C1 segment of cervical spinal cord (tissue), 14 donors: Measurements from ENCODE around the gene SPATA2L.

Experiments used
- DNase-seq, 14 donors: peaks; one replicate each; lab custom pipeline; 2025; lab: John Stamatoyannopoulos, UW

The SPATA2L gene

GRCh38 chr16:89729293-89729692 lies 27.8 kb upstream of the SPATA2L start:
- DNase-seq: no peak

GRCh38 chr16:89727406-89728120 lies 26.1 kb upstream of the SPATA2L start:
- no peak for DNase-seq

DNA sequence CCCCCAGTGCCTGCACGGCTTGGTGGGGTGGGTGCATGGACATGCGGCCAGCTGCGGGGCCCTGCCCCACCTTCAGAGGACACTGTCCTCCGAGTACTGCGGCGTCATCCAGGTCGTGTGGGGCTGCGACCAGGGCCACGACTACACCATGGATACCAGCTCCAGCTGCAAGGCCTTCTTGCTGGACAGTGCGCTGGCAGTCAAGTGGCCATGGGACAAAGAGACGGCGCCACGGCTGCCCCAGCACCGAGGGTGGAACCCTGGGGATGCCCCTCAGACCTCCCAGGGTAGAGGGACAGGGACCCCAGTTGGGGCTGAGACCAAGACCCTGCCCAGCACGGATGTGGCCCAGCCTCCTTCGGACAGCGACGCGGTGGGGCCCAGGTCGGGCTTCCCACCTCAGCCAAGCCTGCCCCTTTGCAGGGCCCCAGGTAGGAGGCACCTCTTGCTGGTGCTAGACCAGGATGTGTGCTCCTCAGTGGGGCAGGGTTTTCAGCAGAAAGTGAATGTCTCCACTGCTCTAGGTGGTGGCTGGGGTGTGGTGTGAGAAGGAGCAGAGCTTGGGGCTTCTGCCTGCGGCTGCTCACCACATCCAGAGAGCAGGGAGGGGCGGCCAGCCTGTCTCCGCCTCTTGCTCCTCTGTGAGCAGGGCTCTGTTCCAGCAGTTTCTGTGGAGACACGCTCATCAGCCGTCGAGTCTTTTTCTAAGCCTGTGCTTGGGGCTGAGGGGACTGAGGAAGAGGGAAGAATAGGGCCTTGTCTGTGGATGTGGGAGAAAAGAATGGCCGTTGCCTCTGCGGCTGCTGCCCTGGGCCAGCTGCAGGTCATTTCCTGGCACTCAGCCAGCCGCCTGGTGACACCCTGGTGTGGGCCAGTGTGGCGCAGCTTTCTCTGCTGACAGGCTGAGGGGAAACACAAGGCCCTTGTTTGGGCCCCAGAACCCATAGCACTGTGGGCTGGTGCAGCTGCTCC lies 22.1 kb upstream of the SPATA2L start:
- DNase-seq: peak in 13 of 14 donors; percentile 44 to 94 (median 90)

DNA sequence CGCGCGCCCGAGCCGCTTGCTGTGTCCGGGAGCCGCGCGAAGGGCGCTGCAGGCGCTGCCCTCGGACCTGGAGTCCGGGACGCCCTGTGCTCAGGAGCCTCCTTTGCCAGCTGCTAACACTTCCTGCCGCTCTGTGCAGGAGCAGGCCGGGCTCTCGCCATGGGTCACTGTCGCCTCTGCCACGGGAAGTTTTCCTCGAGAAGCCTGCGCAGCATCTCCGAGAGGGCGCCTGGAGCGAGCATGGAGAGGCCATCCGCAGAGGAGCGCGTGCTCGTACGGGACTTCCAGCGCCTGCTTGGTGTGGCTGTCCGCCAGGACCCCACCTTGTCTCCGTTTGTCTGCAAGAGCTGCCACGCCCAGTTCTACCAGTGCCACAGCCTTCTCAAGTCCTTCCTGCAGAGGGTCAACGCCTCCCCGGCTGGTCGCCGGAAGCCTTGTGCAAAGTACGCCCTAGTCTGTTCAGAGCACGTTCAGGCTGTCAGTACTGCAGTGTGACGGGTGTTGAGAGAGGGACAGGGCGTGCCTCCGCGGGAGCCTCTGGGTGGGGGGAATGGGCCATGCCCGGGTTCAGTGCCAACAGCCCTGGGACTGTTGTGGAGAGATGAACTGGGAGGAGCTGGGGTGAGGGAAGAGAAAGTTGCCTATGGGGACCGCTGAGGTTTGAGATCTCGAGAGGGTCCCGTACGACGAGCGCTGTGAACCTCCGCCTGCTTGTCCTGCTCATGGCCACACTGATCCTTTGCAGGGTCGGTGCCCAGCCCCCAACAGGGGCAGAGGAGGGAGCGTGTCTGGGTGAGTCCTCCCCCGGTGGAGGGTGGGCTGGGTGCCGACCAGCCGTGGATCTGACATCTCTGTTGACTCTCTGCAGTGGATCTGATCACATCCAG lies 21.1 kb upstream of the SPATA2L start:
- peak in 8 of 14 donors; percentile 26 to 55 (median 40) for DNase-seq

DNA sequence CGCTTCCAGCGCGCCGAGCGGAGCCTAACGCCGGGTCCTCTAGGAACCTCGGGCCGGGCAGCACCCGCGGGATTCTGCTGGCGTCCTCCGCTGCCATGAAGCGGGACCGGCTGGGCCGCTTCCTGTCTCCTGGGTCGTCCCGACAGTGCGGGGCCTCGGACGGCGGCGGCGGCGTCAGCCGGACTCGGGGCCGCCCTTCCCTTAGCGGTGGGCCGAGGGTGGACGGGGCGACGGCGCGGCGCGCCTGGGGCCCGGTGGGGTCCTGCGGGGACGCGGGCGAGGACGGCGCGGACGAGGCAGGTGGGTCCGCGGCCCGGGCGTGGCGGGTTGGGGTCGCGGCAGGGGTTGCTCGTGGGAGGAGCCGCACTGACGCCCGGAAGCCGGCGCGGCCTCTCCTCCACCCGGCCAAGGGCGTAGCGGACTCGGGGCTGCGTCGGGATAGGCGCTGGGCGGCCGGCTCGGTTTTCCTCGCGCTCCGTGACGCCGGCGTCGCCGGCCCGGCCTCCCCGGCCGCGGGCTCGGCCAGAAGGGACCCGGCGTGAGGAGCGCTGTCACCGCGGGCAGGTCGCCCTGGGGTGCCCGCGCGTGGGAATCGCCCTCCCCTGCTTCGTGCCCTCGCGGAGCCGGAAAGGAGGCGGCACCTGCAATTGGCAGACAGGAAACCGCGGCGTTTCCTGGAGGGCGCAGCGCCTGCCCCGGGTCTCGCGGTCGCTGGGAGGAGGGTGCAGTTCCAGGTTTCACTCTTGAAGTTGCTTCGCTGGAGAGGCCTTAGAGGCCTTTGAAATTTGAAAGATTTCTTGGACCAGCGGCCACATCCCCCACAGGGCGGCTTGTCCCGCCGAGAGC lies 20.3 kb upstream of the SPATA2L start:
- DNase-seq: peak in 7 of 14 donors; percentile 34 to 74 (median 54)

DNA sequence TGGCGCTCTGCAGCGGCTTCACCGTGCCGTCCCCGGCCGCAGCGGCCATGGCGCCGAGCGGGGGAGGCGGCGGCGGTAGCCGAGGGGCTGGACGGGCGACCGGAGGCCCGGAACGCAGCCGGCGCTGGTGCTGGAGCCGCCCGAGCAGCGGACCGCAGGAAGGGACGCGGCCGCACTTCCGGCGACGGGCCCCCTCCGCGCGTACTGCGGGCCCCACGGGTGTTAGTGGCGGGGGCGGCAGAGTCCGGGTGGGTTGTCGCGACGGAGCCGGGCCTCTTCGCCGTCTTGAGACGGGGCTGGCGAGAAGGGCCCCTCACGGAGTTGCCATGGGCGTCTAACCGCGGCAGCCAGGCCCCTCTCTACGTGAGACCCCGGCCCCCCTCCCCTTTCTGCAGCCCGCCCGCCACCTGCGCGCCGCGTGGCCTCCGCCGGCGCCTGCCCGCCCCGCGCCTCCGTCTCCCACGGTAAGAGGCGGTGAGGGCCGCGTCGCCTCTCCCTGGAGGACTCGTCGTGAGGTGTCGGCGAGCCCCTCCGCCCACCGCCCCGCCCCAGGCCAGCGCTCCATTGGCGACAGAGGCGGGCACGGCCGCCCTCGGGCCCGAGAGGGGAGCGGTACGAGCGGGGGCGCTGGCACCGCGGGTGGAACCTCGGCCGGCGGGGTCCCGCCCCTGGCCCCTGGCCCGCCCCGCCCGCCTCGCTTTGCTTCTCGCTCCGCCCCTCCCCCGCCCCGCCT lies 19.5 kb upstream of the SPATA2L start, which contains the start of the genes VPS9D1 and ZNF276:
VPS9D1 (minus strand) TSS at position 86 of the 733 bp plus-strand sequence; CDS start at position 49, 37 bp downstream.
ZNF276 (plus strand) TSS at position 725 of the 733 bp plus-strand sequence. CDS start 104 bp downstream, outside the sequence.
- peak; percentile 26 to 94 (median 82) for DNase-seq

DNA sequence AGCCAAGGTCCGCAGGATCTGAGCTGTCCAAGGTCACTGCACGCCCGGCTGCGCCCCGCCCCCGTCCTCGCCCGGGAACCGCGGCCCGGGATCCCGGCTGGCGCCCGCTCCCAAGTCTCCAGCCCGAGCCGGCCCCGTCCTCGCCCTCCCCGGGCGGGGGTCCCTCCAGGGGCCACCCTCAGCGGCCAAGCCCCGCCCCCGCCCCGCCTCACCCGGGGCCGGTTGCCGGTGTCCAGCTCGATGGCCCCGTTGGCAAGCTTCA lies 19.0 kb upstream of the SPATA2L start:
- peak in 5 of 14 donors; percentile 60 to 77 (median 71) for DNase-seq

- no peak for DNase-seq
Measured at GRCh38 chr16:89717688-89718505, 16.4 kb upstream of the SPATA2L start.

GRCh38 chr16:89716916-89717687 lies 15.6 kb upstream of the SPATA2L start:
- no peak for DNase-seq

DNA sequence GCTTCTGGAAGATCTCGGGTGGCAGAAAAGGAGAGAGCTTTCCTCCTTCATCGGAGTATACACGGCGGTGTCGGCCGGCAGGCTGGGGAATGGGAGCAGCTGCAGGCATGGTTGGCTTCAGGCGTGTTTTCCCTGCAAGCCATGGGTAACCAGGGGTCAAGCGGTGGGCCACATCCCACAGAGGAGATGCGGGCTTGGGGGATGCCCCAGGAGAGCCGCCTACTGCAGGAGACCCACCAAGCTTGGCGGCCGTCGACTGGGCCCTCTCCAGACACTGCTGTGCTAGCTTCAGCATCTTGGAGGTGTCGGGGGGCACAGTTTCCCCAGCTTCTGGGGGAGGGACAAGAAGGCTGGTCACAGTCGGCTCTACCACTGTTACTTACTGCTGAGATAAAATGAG lies 15.0 kb upstream of the SPATA2L start:
- DNase-seq: no peak

- DNase-seq: no peak
Measured at GRCh38 chr16:89712274-89712781, 10.8 kb upstream of the SPATA2L start.

- peak in 1 of 14 donors; percentile 17 for DNase-seq
Measured at GRCh38 chr16:89711601-89712273, 10.2 kb upstream of the SPATA2L start.

- DNase-seq: no peak
Measured at GRCh38 chr16:89710709-89711564, 9.4 kb upstream of the SPATA2L start.

GRCh38 chr16:89709716-89710432 lies 8.4 kb upstream of the SPATA2L start:
- no peak for DNase-seq

DNA sequence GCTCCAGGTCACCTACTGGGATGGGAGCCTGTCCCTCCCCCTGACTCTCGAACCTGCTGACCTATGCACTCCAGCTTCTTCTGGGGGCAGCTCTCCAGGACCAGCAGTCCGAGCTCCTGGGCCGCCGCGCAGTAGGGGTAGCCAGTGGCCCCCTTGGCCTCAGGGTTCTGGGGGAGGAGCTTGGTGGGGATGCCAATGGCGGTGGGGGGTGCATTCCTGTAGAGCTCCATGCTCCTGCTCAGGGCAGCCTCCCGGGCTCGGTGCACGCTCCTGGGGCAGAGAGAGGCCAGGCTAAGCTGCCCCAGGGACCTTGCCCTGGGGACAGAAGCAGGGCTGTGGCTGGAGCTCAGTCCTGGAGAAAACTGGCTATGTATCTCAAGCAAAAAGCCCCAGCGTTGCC lies 7.7 kb upstream of the SPATA2L start:
- DNase-seq: no peak

GRCh38 chr16:89708481-89708931 lies 7.0 kb upstream of the SPATA2L start:
- no peak for DNase-seq
